Esophagus squamous epithelium (tissue), 5 donors: ENCODE results near the gene CENPQ. TPM values are rescaled to one million over a fixed set of nuclear protein-coding genes. Genes with fewer than 3 reads are reported as not detected.

Experiments
- DNase-seq: peaks from one replicate; lab custom pipeline; 2025; lab: John Stamatoyannopoulos, UW
- H3K27ac ChIP-seq, 4 donors: fragments of 200-600 bp; sonication (generic); one replicate each; pipeline ENCODE4 v1.5.1; 2016 to 2019; ENCODE audit warnings: mild to moderate bottlenecking in 1 of 4
- H3K27me3 ChIP-seq, 4 donors: fragments of 200-600 bp; sonication (generic); 1 replicate in 3 of 4; 2 replicates in 1 of 4; pipeline versions ENCODE4 v1.5.1 to v1.6.0; 2017 to 2021; ENCODE audit warnings: antibody characterized with exemption in 1 of 4
- H3K36me3 ChIP-seq, 3 donors: fragments of 200-600 bp; sonication (generic); one replicate each; pipeline ENCODE4 v1.5.1; 2016 to 2019
- H3K4me1 ChIP-seq, 3 donors: fragments of 200-600 bp; sonication (generic); one replicate each; pipeline ENCODE4 v1.5.1; 2017 to 2019
- H3K4me3 ChIP-seq, 4 donors: fragments of 200-600 bp; sonication (generic); 1 replicate in 3 of 4; 2 replicates in 1 of 4; pipeline ENCODE4 v1.5.1; 2016 to 2019; ENCODE audit warnings: mild to moderate bottlenecking in 2 of 4, moderate library complexity in 1 of 4
- H3K9me3 ChIP-seq, 3 donors: fragments of 200-600 bp; sonication (generic); one replicate each; pipeline ENCODE4 v1.5.1; 2016 to 2019
- CTCF ChIP-seq, 6 experiments: fragments of 450-650 bp in 4 of 6; fragments of 200-600 bp in 2 of 6; sonication (generic) in 2 of 6; IDR thresholded peaks; one replicate each; pipeline ENCODE4 v1.5.1; 2016 to 2019; ENCODE audit warnings: antibody characterized with exemption in 6 of 6, mild to moderate bottlenecking in 4 of 6, moderate library complexity in 4 of 6
- POLR2A ChIP-seq, 4 donors: fragments of 450-650 bp; IDR thresholded peaks; one replicate each; pipeline ENCODE4 v1.6.1; 2017; ENCODE audit warnings: antibody characterized with exemption in 4 of 4, mild to moderate bottlenecking in 4 of 4, moderate library complexity in 3 of 4
- WGBS, 2 donors: methylation state at CpG; one replicate each; pipeline ENCODE4 v1.1.5; 2018; 5-methylcytosine and 5-hydroxymethylcytosine counted together
- intact Hi-C: fragments of 100-400 bp; cut with DNase I; formaldehyde crosslinking; loops from one replicate; pipeline ENCODE4 v1.15.0; 2022
- total RNA-seq, 4 donors: library from RNA; depleted of rRNA; stranded (reverse); fragments of >200 nt; gene quantifications; one replicate each; pipeline ENCODE4 v1.1.0, GENCODE V29; 2016
- donor health status: DM: yes; HTN: yes; CAD: no.

The CENPQ gene
- total RNA-seq, 4 donors from 2014 or later, result 4.9 to 6.1 (median 5.2) TPM

GRCh38 chr6:49499623-49500022 lies 36.5 kb downstream of the CENPQ start, which contains the start of gene GLYATL3:
GLYATL3 (plus strand) TSS chr6:49499923; CDS start chr6:49511991, 12,068 bp downstream.
- no peaks in the 10 kb centered on the region for H3K9me3 ChIP-seq
- DNase-seq, result no peak
- H3K4me3 ChIP-seq, result no peak within 1 kb of the TSS
- TF ChIP-seq CTCF (IDR thresholded peaks at IDR 0.05), result no peak
- TF ChIP-seq POLR2A (IDR thresholded peaks at IDR 0.05), result no peak
- no peak within 1 kb of the TSS for H3K27ac ChIP-seq
- no peaks in the 10 kb centered on the region for H3K27me3 ChIP-seq
- no peaks in the 10 kb centered on the region for H3K36me3 ChIP-seq
- WGBS, 2 donors, result 67 to 71% methylated on average over 2 of the region's 2 CpGs
- intact Hi-C loops, result no loop called here
- no peaks in the 10 kb centered on the region for H3K4me1 ChIP-seq

GRCh38 chr6:49504666-49505065 lies 41.5 kb downstream of the CENPQ start:
- H3K27ac ChIP-seq, result no peak overlapping the region

GRCh38 chr6:49506569-49507111 lies 43.5 kb downstream of the CENPQ start:
- TF ChIP-seq CTCF (IDR thresholded peaks at IDR 0.05) (no peak), POLR2A (IDR thresholded peaks at IDR 0.05) (no peak)
- WGBS, 2 donors, result 51 to 65% methylated on average over 5 of the region's 5 CpGs
- intact Hi-C loops, result no loop called here
- DNase-seq, result no peak
- Histone ChIP-seq H3K4me3 (no peak overlapping the region), H3K27ac (no peak overlapping the region), H3K27me3 (no peaks in the 10 kb centered on the region), H3K4me1 (peaks cover 0 to 4% (median 0%) of the 10 kb centered on the region in 3 donors), H3K9me3 (no peaks in the 10 kb centered on the region), H3K36me3 (no peaks in the 10 kb centered on the region)

More at GRCh38 chr6:49504666-49505065, 41.5 kb downstream of the CENPQ start:
- Histone ChIP-seq H3K4me1 (peaks cover 0 to 4% (median 0%) of the 10 kb centered on the region in 3 donors), H3K9me3 (no peaks in the 10 kb centered on the region), H3K4me3 (no peak overlapping the region), H3K27me3 (no peaks in the 10 kb centered on the region), H3K36me3 (no peaks in the 10 kb centered on the region)
- no peak for TF ChIP-seq CTCF (IDR thresholded peaks at IDR 0.05)
- no peak for TF ChIP-seq POLR2A (IDR thresholded peaks at IDR 0.05)
- no peak for DNase-seq
- WGBS, 2 donors, result 60 to 61% methylated on average over 5 of the region's 5 CpGs
- intact Hi-C loops, result no loop called here

- DNase-seq, result no peak
- intact Hi-C loops, result no loop called here
- Histone ChIP-seq H3K4me3 (no peak overlapping the region), H3K36me3 (no peaks in the 10 kb centered on the region), H3K27me3 (peaks cover 0 to 4% (median 0%) of the 10 kb centered on the region in 4 donors), H3K9me3 (no peaks in the 10 kb centered on the region), H3K27ac (no peak overlapping the region), H3K4me1 (peaks cover 0 to 4% (median 0%) of the 10 kb centered on the region in 3 donors)
- TF ChIP-seq POLR2A (IDR thresholded peaks at IDR 0.05), result no peak
- TF ChIP-seq CTCF (IDR thresholded peaks at IDR 0.05), result no peak
- 49 to 50% methylated on average over 3 of the region's 3 CpGs for WGBS, 2 donors
These were observed 46.2 kb downstream of the CENPQ start for GRCh38 chr6:49509342-49509741.

GRCh38 chr6:49513153-49513989 lies 50.2 kb downstream of the CENPQ start:
- no peaks in the 10 kb centered on the region for H3K36me3 ChIP-seq
- H3K27me3 ChIP-seq, result peaks cover 0 to 4% (median 0%) of the 10 kb centered on the region in 4 donors
- H3K9me3 ChIP-seq, result no peaks in the 10 kb centered on the region
- WGBS, 2 donors, result 65 to 72% methylated on average over 2 of the region's 2 CpGs
- no peak overlapping the region for H3K27ac ChIP-seq
- H3K4me3 ChIP-seq, result no peak overlapping the region
- DNase-seq, result no peak
- H3K4me1 ChIP-seq, result peaks cover 0 to 2% (median 0%) of the 10 kb centered on the region in 3 donors
- intact Hi-C loops, result no loop called here
- TF ChIP-seq POLR2A (IDR thresholded peaks at IDR 0.05) (no peak), CTCF (IDR thresholded peaks at IDR 0.05) (no peak)
